Common myeloid progenitor, CD34-positive (primary cell): ENCODE results near the gene ENTPD2.
A peak's percentile ranks its signal among the peaks of the same experiment; 100 is the strongest.

Experiments used
- CTCF ChIA-PET: fragments of 350-600 bp; sonication (Branson Sonifier 250); formaldehyde crosslinking; loops from one replicate; lab custom pipeline; 2021; ENCODE audit warnings: antibody characterized with exemption; lab: Charles Lee
- POLR2A ChIA-PET: fragments of 350-600 bp; sonication (Branson Sonifier 250); formaldehyde crosslinking; loops from one replicate; lab custom pipeline; 2021; ENCODE audit warnings: antibody characterized with exemption; lab: Charles Lee
- DNase-seq, 3 donors: peaks; one replicate each; pipeline versions ENCODE4 v3.0.0 to v3.0.0-alpha.2; 2013
- H3K27ac ChIP-seq, 2 experiments: 1 replicate in 1 of 2; 2 replicates in 1 of 2; pipeline ENCODE4 v1.7.0; 2013; ENCODE audit warnings: inconsistent platforms in 2 of 2, low read length in 2 of 2, mild to moderate bottlenecking in 2 of 2, low read depth in 1 of 2, moderate library complexity in 1 of 2; ENCODE audit not compliant: severe bottlenecking in 2 of 2, insufficient read depth in 1 of 2, poor library complexity in 1 of 2
- H3K27me3 ChIP-seq, 5 experiments: replicated peaks in 2 of 5; 1 replicate in 3 of 5; 2 replicates in 2 of 5; pipeline versions ENCODE4 v1.6.1 to v1.7.0; 2013; ENCODE audit warnings: low read length in 4 of 5, mild to moderate bottlenecking in 2 of 5, moderate library complexity in 2 of 5, inconsistent platforms in 1 of 5; ENCODE audit not compliant: insufficient read depth in 5 of 5, control insufficient read depth in 4 of 5
- H3K36me3 ChIP-seq, 4 experiments: 1 replicate in 2 of 4; 2 replicates in 2 of 4; pipeline versions ENCODE4 v1.6.1 to v1.7.0; 2013; ENCODE audit warnings: low read length in 3 of 4, control low read depth in 1 of 4, mild to moderate bottlenecking in 1 of 4; ENCODE audit not compliant: control insufficient read depth in 4 of 4, insufficient read depth in 4 of 4
- H3K4me1 ChIP-seq, 4 experiments: 1 replicate in 3 of 4; 2 replicates in 1 of 4; pipeline versions ENCODE4 v1.6.1 to v1.7.1; 2013; ENCODE audit warnings: low read length in 3 of 4, mild to moderate bottlenecking in 3 of 4, control low read depth in 1 of 4, inconsistent platforms in 1 of 4, moderate library complexity in 1 of 4; ENCODE audit not compliant: control insufficient read depth in 4 of 4, insufficient read depth in 4 of 4; ENCODE audit errors: control extremely low read depth in 1 of 4
- H3K4me3 ChIP-seq, 7 experiments: 1 replicate in 4 of 7; 2 replicates in 3 of 7; pipeline versions ENCODE4 v1.5.1 to v1.7.0; 2013; ENCODE audit warnings: mild to moderate bottlenecking in 7 of 7, low read length in 6 of 7, moderate library complexity in 6 of 7, inconsistent platforms in 2 of 7, low read depth in 2 of 7, control low read depth in 1 of 7; ENCODE audit not compliant: insufficient read depth in 4 of 7, control insufficient read depth in 1 of 7; ENCODE audit errors: extremely low read depth in 1 of 7
- H3K9me3 ChIP-seq, 5 experiments: 1 replicate in 4 of 5; 2 replicates in 1 of 5; pipeline versions ENCODE4 v1.6.1 to v1.7.1; 2013; ENCODE audit warnings: low read length in 4 of 5, mild to moderate bottlenecking in 2 of 5, inconsistent platforms in 1 of 5, low read depth in 1 of 5, moderate library complexity in 1 of 5; ENCODE audit not compliant: control insufficient read depth in 4 of 5, insufficient read depth in 2 of 5; ENCODE audit errors: control extremely low read depth in 1 of 5
- WGBS: methylation state at CpG from one replicate; pipeline ENCODE4 v1.1.5; 2013; ENCODE audit not compliant: insufficient coverage; 5-methylcytosine and 5-hydroxymethylcytosine counted together

ENTPD2 gene

GRCh38 chr9:137044502-137045177, 9.2 kb downstream of the ENTPD2 start:
- CTCF ChIA-PET, result interaction anchor here (1.3 to 2.6 kb wide), 4 partner anchors 10 to 47 kb away, joined by 3 to 25 read pairs (median 8); no protein-coding TSS in a partner anchor
- 13% methylated on average over 17 of the region's 18 CpGs for WGBS
- Histone ChIP-seq H3K4me3 (peak overlapping the region; percentile 15 to 85 (median 67)), H3K27ac (peak overlapping the region in 1 of 2 experiments; percentile 43), H3K36me3 (peaks cover 0 to 25% (median 12%) of the 10 kb centered on the region in 4 experiments), H3K27me3 (peaks cover 0 to 23% (median 6%) of the 10 kb centered on the region in 5 experiments), H3K4me1 (peaks cover 0 to 53% (median 48%) of the 10 kb centered on the region in 4 experiments), H3K9me3 (no peaks in the 10 kb centered on the region)
- POLR2A ChIA-PET, result interaction anchor here (0.7 to 1.3 kb wide), 2 partner anchors 15 to 26 kb away, joined by 3 to 4 read pairs; partner anchors contain the start of gene SAPCD2
- no peak for DNase-seq

DNA sequence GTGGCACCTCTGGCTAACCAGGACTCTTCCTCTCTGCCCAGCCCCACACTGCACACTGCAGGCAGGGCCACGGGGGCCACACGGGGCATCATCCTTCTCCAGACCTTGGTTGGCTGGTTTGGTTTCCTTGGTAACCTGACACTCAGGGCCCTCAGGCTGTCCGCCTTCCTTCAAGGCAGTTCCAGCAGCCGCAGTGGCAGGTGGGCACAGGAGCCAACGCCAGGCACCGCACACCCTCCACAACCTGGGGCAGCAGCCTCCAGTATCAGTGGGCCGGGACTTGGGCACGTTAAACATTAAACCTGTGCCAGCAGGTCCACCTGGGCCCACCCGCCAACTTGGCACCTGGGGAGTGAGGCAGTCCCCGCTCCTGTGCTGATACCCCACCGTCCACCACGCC, 9.8 kb downstream of the ENTPD2 start:
- CTCF ChIA-PET, result interaction anchor here (1.3 to 2.6 kb wide), 4 partner anchors 9 to 46 kb away, joined by 3 to 25 read pairs (median 8); no protein-coding TSS in a partner anchor
- peak overlapping the region in 4 of 7 experiments; percentile 67 to 85 (median 74) for H3K4me3 ChIP-seq
- peaks cover 0 to 53% (median 47%) of the 10 kb centered on the region in 4 experiments for H3K4me1 ChIP-seq
- peak overlapping the region in 1 of 2 experiments; percentile 43 for H3K27ac ChIP-seq
- H3K9me3 ChIP-seq, result no peaks in the 10 kb centered on the region
- WGBS, result 74% methylated on average over 12 of the region's 12 CpGs
- H3K36me3 ChIP-seq, result peaks cover 0 to 31% (median 17%) of the 10 kb centered on the region in 4 experiments
- no peak for DNase-seq
- POLR2A ChIA-PET, result interaction anchor here (1.3 kb wide), 1 partner anchor 15 kb away, joined by 3 read pairs; no protein-coding TSS in a partner anchor
- peaks cover 0 to 17% (median 5%) of the 10 kb centered on the region in 5 experiments for H3K27me3 ChIP-seq

- H3K36me3 ChIP-seq, result peaks cover 0 to 37% (median 23%) of the 10 kb centered on the region in 4 experiments
- H3K9me3 ChIP-seq, result no peaks in the 10 kb centered on the region
- peak overlapping the region in 2 of 7 experiments; percentile 43 to 85 for H3K4me3 ChIP-seq
- peaks cover 0 to 9% (median 3%) of the 10 kb centered on the region in 5 experiments for H3K27me3 ChIP-seq
- POLR2A ChIA-PET, result no interaction called here
- peaks cover 0 to 53% (median 47%) of the 10 kb centered on the region in 4 experiments for H3K4me1 ChIP-seq
- 93% methylated on average over 24 of the region's 36 CpGs for WGBS
- CTCF ChIA-PET, result interaction anchor here (1.2 to 2.6 kb wide), 3 partner anchors 8 to 15 kb away, joined by 3 to 25 read pairs (median 12); partner anchors contain the start of gene ABCA2
- H3K27ac ChIP-seq, result no peak overlapping the region
- DNase-seq, result no peak
These were observed 10.8 kb downstream of the ENTPD2 start for GRCh38 chr9:137042751-137043727.

GRCh38 chr9:137041124-137041523, 12.7 kb downstream of the ENTPD2 start:
- WGBS, result 76% methylated on average over 5 of the region's 16 CpGs
- DNase-seq, result no peak
- H3K4me3 ChIP-seq, result no peak overlapping the region
- H3K36me3 ChIP-seq, result peaks cover 0 to 45% (median 28%) of the 10 kb centered on the region in 4 experiments
- POLR2A ChIA-PET, result no interaction called here
- peaks cover 0 to 44% (median 40%) of the 10 kb centered on the region in 4 experiments for H3K4me1 ChIP-seq
- no peaks in the 10 kb centered on the region for H3K27me3 ChIP-seq
- no peak overlapping the region for H3K27ac ChIP-seq
- CTCF ChIA-PET, result interaction anchor here (1.1 to 8.5 kb wide), 3 partner anchors 17 to 27 kb away, joined by 3 to 109 read pairs (median 4); partner anchors contain the start of gene ABCA2
- no peaks in the 10 kb centered on the region for H3K9me3 ChIP-seq

- POLR2A ChIA-PET, result no interaction called here
- Histone ChIP-seq H3K27ac (no peak overlapping the region), H3K4me3 (no peak overlapping the region), H3K27me3 (no peaks in the 10 kb centered on the region), H3K9me3 (no peaks in the 10 kb centered on the region), H3K36me3 (peaks cover 0 to 48% (median 29%) of the 10 kb centered on the region in 4 experiments), H3K4me1 (peaks cover 0 to 46% (median 41%) of the 10 kb centered on the region in 4 experiments)
- DNase-seq, result no peak
- 95% methylated on average over 23 of the region's 23 CpGs for WGBS
- CTCF ChIA-PET, result interaction anchor here (1.1 to 8.5 kb wide), 2 partner anchors 16 to 27 kb away, joined by 4 to 109 read pairs; partner anchors contain the start of gene ABCA2
These were observed 13.3 kb downstream of the ENTPD2 start for GRCh38 chr9:137040568-137040967.

DNA sequence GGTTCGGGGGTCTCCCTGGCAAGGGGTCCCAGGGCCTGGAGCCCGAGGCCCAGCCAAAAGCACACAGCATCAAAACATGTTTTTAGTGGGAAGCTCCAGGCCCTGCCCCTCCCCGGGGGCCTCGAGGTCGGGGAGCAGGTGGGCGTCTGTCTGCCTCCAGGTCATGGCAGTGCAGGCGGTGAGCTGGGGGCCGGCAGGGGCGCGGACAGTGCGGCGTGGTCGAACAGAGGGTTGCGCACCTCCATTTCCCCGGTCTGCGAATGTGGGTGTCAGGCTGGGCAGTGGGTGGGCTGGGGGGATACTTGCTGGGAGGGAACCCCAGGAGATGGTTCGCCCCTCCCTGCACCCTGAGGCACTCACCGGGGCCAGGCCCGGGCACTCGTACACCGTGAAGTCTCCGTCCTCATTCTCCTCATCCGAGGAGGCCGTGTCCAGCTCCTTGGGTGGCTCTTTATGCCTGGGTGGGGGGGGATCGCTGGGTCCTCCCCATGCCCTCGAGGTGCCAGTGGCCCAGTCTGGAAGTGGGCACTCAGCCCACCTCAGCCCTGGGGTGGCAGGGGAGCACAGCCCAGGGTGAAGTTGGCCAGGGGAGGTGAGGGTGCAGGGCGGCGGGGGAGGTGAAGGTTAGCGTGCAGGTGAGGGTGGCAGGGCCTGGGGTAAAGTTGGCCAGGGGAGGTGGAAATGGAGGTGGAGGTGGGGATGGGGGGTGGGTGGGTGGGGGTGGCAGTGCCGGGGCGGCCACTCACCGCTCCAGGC, 14.1 kb downstream of the ENTPD2 start:
- no peak overlapping the region for H3K4me3 ChIP-seq
- H3K27ac ChIP-seq, result no peak overlapping the region
- no peak for DNase-seq
- H3K27me3 ChIP-seq, result no peaks in the 10 kb centered on the region
- H3K36me3 ChIP-seq, result peaks cover 0 to 51% (median 30%) of the 10 kb centered on the region in 4 experiments
- peaks cover 0 to 46% (median 42%) of the 10 kb centered on the region in 4 experiments for H3K4me1 ChIP-seq
- CTCF ChIA-PET, result interaction anchor here (1.0 to 8.5 kb wide), 6 partner anchors 15 to 92 kb away, joined by 3 to 109 read pairs (median 5); partner anchors contain the start of genes ABCA2, CLIC3 and SAPCD2
- no peaks in the 10 kb centered on the region for H3K9me3 ChIP-seq
- POLR2A ChIA-PET, result interaction anchor here (0.5 kb wide), 1 partner anchor 422 kb away, joined by 3 read pairs; no protein-coding TSS in a partner anchor
- 92% methylated on average over 19 of the region's 32 CpGs for WGBS
